Endothelial cell of umbilical vein (primary cell): ENCODE results near the gene TTC22. TPM values are rescaled to one million over a fixed set of nuclear protein-coding genes. Genes with fewer than 3 reads are reported as not detected.

Source experiments
- BruUV-seq: library from RNA; stranded (reverse); fragments of 400-500 nt; replicated peaks from 2 replicates; lab custom pipeline; 2021; lab: Mats Ljungman, UMichigan
- CTCF ChIA-PET: fragments of 300-600, 350-600 bp; sonication (Branson Sonifier 250); formaldehyde crosslinking; loops from one replicate; lab custom pipeline; 2021; ENCODE audit warnings: antibody characterized with exemption, inconsistent platforms; lab: Charles Lee
- POLR2A ChIA-PET: fragments of 300-600, 350-600 bp; sonication (Branson Sonifier 250); formaldehyde crosslinking; loops from one replicate; lab custom pipeline; 2021; ENCODE audit warnings: antibody characterized with exemption, inconsistent platforms; lab: Charles Lee
- DNase-seq: peaks from one replicate; pipeline ENCODE4 v3.0.0-alpha.2; 2011; ENCODE audit warnings: low read depth, low spot score
- FAIRE-seq: peaks from 2 replicates; lab custom pipeline; 2011; peaks lifted over from hg19 to GRCh38; lab: Jason Lieb, UNC
- H2AFZ ChIP-seq: 2 replicates; pipeline ENCODE4 v1.6.0; 2012; ENCODE audit warnings: low read depth, low read length, control low read depth, inconsistent platforms
- H3K27ac ChIP-seq: 2 replicates; pipeline ENCODE4 v1.5.1; 2011; ENCODE audit warnings: low read depth, mild to moderate bottlenecking, control low read depth, low read length, moderate library complexity; ENCODE audit not compliant: insufficient read depth
- H3K27me3 ChIP-seq, 2 experiments: 2 replicates each; pipeline versions ENCODE4 v1.6.0 to v1.6.1; 2011; ENCODE audit warnings: low read length in 2 of 2, mixed read lengths in 1 of 2; ENCODE audit not compliant: control insufficient read depth in 2 of 2, insufficient read depth in 2 of 2
- H3K36me3 ChIP-seq, 2 experiments: 2 replicates in 1 of 2; 3 replicates in 1 of 2; pipeline ENCODE4 v1.5.1; 2011; ENCODE audit warnings: low read length in 2 of 2, mild to moderate bottlenecking in 1 of 2, moderate library complexity in 1 of 2; ENCODE audit not compliant: control insufficient read depth in 2 of 2, insufficient read depth in 2 of 2; ENCODE audit errors: extremely low read depth in 1 of 2
- H3K4me1 ChIP-seq: 3 replicates; pipeline ENCODE4 v1.5.1; 2011; ENCODE audit warnings: mild to moderate bottlenecking, low read length; ENCODE audit not compliant: control insufficient read depth, insufficient read depth; ENCODE audit errors: extremely low read depth
- H3K4me2 ChIP-seq: 2 replicates; pipeline ENCODE4 v1.6.1; 2011; ENCODE audit warnings: low read length, control low read depth, mixed read lengths; ENCODE audit not compliant: insufficient read depth
- H3K4me3 ChIP-seq, 3 experiments: fragments of 200-600 bp in 1 of 3; sonication (generic), shearing (Covaris generic) in 1 of 3; replicated peaks in 1 of 3; 2 replicates each; pipeline ENCODE4 v1.5.1; 2011 to 2016; ENCODE audit warnings: control low read depth in 3 of 3, low read length in 3 of 3, mild to moderate bottlenecking in 2 of 3, inconsistent platforms in 1 of 3, low read depth in 1 of 3, moderate library complexity in 1 of 3; ENCODE audit not compliant: insufficient read depth in 1 of 3
- H3K79me2 ChIP-seq: 2 replicates; pipeline ENCODE4 v1.6.0; 2012; ENCODE audit warnings: low read length, inconsistent platforms; ENCODE audit not compliant: control insufficient read depth, insufficient read depth
- H3K9ac ChIP-seq: replicated peaks from 2 replicates; pipeline ENCODE3; 2011; ENCODE audit warnings: low read length, control low read depth; ENCODE audit not compliant: insufficient read depth; ENCODE audit errors: extremely low read depth
- H3K9me1 ChIP-seq: replicated peaks from 3 replicates; pipeline ENCODE4 v1.6.0; 2011; ENCODE audit warnings: mild to moderate bottlenecking, low read length; ENCODE audit not compliant: control insufficient read depth, insufficient read depth; ENCODE audit errors: extremely low read depth
- H3K9me3 ChIP-seq: replicated peaks from 2 replicates; pipeline ENCODE4 v1.5.1; 2012; ENCODE audit warnings: low read length, inconsistent platforms; ENCODE audit not compliant: control insufficient read depth, insufficient read depth
- H4K20me1 ChIP-seq: replicated peaks from 2 replicates; pipeline ENCODE3; 2011; ENCODE audit warnings: mild to moderate bottlenecking, low read length; ENCODE audit not compliant: control insufficient read depth, insufficient read depth; ENCODE audit errors: extremely low read depth
- CTCF ChIP-seq, 2 donors: IDR thresholded peaks; 1 replicate in 1 of 2; 2 replicates in 1 of 2; pipeline ENCODE4 v1.5.1; 2011; ENCODE audit warnings: low read length in 2 of 2, mild to moderate bottlenecking in 2 of 2, moderate library complexity in 2 of 2, control low read depth in 1 of 2, inconsistent platforms in 1 of 2, low read depth in 1 of 2; ENCODE audit not compliant: insufficient read depth in 1 of 2; ENCODE audit errors: extremely low read depth in 1 of 2
- EZH2 ChIP-seq: IDR thresholded peaks from 2 replicates; pipeline ENCODE4 v1.6.1; 2012; ENCODE audit warnings: borderline replicate concordance, low read depth, mild to moderate bottlenecking, moderate library complexity, low read length, inconsistent platforms; ENCODE audit not compliant: severe bottlenecking
- FOS ChIP-seq: IDR thresholded peaks from 2 replicates; pipeline ENCODE4 v1.6.1; 2011; ENCODE audit warnings: mild to moderate bottlenecking, low read length, moderate library complexity, borderline replicate concordance; ENCODE audit not compliant: insufficient read depth
- GATA2 ChIP-seq: IDR thresholded peaks from 2 replicates; pipeline ENCODE4 v1.7.0; 2011; ENCODE audit warnings: low read depth, mild to moderate bottlenecking, moderate library complexity, mixed read lengths, low read length; ENCODE audit not compliant: insufficient read length, insufficient read depth
- JUN ChIP-seq: IDR thresholded peaks from 2 replicates; pipeline ENCODE4 v1.6.1; 2011; ENCODE audit warnings: borderline replicate concordance, low read depth; ENCODE audit not compliant: insufficient read length, insufficient read depth
- MAX ChIP-seq: IDR thresholded peaks from 2 replicates; pipeline ENCODE4 v1.6.1; 2011; ENCODE audit not compliant: insufficient read depth, insufficient read length
- POLR2A ChIP-seq: IDR thresholded peaks from 2 replicates; pipeline ENCODE4 v1.6.1; 2012; ENCODE audit warnings: low read depth, mild to moderate bottlenecking, control low read depth, low read length
- POLR2AphosphoS5 ChIP-seq: IDR thresholded peaks from 2 replicates; pipeline ENCODE4 v1.6.1; 2012; ENCODE audit warnings: low read depth, mild to moderate bottlenecking, control low read depth, low read length, moderate library complexity; ENCODE audit not compliant: insufficient read depth
- dilution Hi-C: fragments of 300-500 bp; cut with MboI; formaldehyde crosslinking; loops from one replicate; pipeline ENCODE4 v1.15.0; 2019; ENCODE audit warnings: low sequenced_read_pairs; ENCODE audit not compliant: extremely low pct_ligation_motif_present
- intact Hi-C: fragments of 100-400 bp; cut with micrococcal nuclease; formaldehyde crosslinking; loops from one replicate; pipeline ENCODE4 v1.10.0; 2022
- polyA plus RNA-seq, 4 experiments: library from polyadenylated mRNA; depleted of rRNA in 3 of 4; stranded (reverse) in 3 of 4; unstranded in 1 of 4; fragments of >200 nt; gene quantifications; 2 replicates each; pipeline versions ENCODE4 v1.2.1 to v1.2.3, GENCODE V29; 2011 to 2012; ENCODE audit warnings: missing spikeins in 1 of 4
- total RNA-seq: library from RNA; stranded (reverse); gene quantifications from 2 replicates; pipeline ENCODE4 v1.2.3, GENCODE V29; 2021

TTC22 gene
- total and polyA plus RNA-seq, 2 donors (not counting 3 experiments of a cell fraction or from before 2014, with no cell fraction given): not detected

- DNase-seq (no peak), FAIRE-seq (no peak)
- H3K27ac ChIP-seq: no peak overlapping the region
- H3K9me3 ChIP-seq: no peaks in the 10 kb centered on the region
- H2AFZ ChIP-seq: no peak overlapping the region
- H3K9me1 ChIP-seq: no peaks in the 10 kb centered on the region
- ChIA-PET CTCF (interaction anchor here (0.7 kb wide), 1 partner anchor 10 kb away, joined by 3 read pairs; no protein-coding TSS in a partner anchor), POLR2A (no interaction called here)
- H4K20me1 ChIP-seq: no peaks in the 10 kb centered on the region
- no peaks in the 10 kb centered on the region for H3K4me1 ChIP-seq
- no TSS peak for BruUV-seq
- no peak overlapping the region for H3K9ac ChIP-seq
- H3K27me3 ChIP-seq: peaks cover 12 to 15% of the 10 kb centered on the region in 2 experiments
- no peaks in the 10 kb centered on the region for H3K79me2 ChIP-seq
- no peak for TF ChIP-seq JUN
- TF ChIP-seq MAX: no peak
- TF ChIP-seq GATA2: no peak
- intact Hi-C loops: no loop called here
- H3K4me2 ChIP-seq: no peak overlapping the region
- no peak overlapping the region for H3K4me3 ChIP-seq
- no peaks in the 10 kb centered on the region for H3K36me3 ChIP-seq
- dilution Hi-C loops: no loop called here
Measured at GRCh38 chr1:54835131-54835898, 34.2 kb upstream of the TTC22 start.

- Histone ChIP-seq H3K36me3 (no peaks in the 10 kb centered on the region), H2AFZ (no peak overlapping the region), H3K27me3 (peaks cover 14 to 19% of the 10 kb centered on the region in 2 experiments), H3K9me3 (no peaks in the 10 kb centered on the region), H3K4me1 (no peaks in the 10 kb centered on the region), H3K27ac (no peak overlapping the region), H3K4me3 (no peak overlapping the region), H3K9ac (no peak overlapping the region), H3K79me2 (no peaks in the 10 kb centered on the region), H3K9me1 (no peaks in the 10 kb centered on the region), H4K20me1 (no peaks in the 10 kb centered on the region), H3K4me2 (no peak overlapping the region)
- DNase-seq: no peak
- dilution Hi-C loops (no loop called here), intact Hi-C loops (no loop called here)
- ChIA-PET CTCF (no interaction called here), POLR2A (no interaction called here)
- TF ChIP-seq EZH2: no peak
- TF ChIP-seq POLR2A: no peak
- TF ChIP-seq POLR2AphosphoS5: no peak
- no peak for TF ChIP-seq CTCF (IDR thresholded peaks at IDR 0.05; ENCODE audit: extremely low read depth in 1 of 2, insufficient read depth in 1 of 2, low read depth in 1 of 2, low read length in 2 of 2)
- TF ChIP-seq GATA2: no peak
- TF ChIP-seq JUN: no peak
- TF ChIP-seq FOS: no peak
- TF ChIP-seq MAX: no peak
- FAIRE-seq: no peak
- BruUV-seq: no TSS peak
Measured at GRCh38 chr1:54834007-54834541, 33.0 kb upstream of the TTC22 start.
